ENCODE results near the gene HBB. TPM values are rescaled to one million over a fixed set of nuclear protein-coding genes. Genes with fewer than 3 reads are reported as not detected.

HBB gene
- 10 to 100 TPM in 2 of 4 donors, 1 to 10 TPM in 2; 3.7 to 45.8 (median 15.2) TPM for total RNA-seq

DNA sequence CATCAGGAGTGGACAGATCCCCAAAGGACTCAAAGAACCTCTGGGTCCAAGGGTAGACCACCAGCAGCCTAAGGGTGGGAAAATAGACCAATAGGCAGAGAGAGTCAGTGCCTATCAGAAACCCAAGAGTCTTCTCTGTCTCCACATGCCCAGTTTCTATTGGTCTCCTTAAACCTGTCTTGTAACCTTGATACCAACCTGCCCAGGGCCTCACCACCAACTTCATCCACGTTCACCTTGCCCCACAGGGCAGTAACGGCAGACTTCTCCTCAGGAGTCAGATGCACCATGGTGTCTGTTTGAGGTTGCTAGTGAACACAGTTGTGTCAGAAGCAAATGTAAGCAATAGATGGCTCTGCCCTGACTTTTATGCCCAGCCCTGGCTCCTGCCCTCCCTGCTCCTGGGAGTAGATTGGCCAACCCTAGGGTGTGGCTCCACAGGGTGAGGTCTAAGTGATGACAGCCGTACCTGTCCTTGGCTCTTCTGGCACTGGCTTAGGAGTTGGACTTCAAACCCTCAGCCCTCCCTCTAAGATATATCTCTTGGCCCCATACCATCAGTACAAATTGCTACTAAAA, at the start of gene HBB:
HBB (minus strand) TSS at position 340 of the 579 bp plus-strand sequence; CDS start at position 290, 50 bp downstream.
- Histone ChIP-seq H3K4me1 (no peaks in the 10 kb centered on the region), H3K9me3 (no peaks in the 10 kb centered on the region), H3K27ac (no peak within 1 kb of the TSS), H3K27me3 (no peaks in the 10 kb centered on the region), H3K36me3 (no peaks in the 10 kb centered on the region), H3K4me3 (no peak within 1 kb of the TSS)
- TF ChIP-seq POLR2AphosphoS5 (IDR thresholded peaks at IDR 0.05) (no peak), POLR2A (IDR thresholded peaks at IDR 0.05) (no peak), EP300 (IDR thresholded peaks at IDR 0.05) (no peak)
- TF ChIP-seq, protein P1, sequence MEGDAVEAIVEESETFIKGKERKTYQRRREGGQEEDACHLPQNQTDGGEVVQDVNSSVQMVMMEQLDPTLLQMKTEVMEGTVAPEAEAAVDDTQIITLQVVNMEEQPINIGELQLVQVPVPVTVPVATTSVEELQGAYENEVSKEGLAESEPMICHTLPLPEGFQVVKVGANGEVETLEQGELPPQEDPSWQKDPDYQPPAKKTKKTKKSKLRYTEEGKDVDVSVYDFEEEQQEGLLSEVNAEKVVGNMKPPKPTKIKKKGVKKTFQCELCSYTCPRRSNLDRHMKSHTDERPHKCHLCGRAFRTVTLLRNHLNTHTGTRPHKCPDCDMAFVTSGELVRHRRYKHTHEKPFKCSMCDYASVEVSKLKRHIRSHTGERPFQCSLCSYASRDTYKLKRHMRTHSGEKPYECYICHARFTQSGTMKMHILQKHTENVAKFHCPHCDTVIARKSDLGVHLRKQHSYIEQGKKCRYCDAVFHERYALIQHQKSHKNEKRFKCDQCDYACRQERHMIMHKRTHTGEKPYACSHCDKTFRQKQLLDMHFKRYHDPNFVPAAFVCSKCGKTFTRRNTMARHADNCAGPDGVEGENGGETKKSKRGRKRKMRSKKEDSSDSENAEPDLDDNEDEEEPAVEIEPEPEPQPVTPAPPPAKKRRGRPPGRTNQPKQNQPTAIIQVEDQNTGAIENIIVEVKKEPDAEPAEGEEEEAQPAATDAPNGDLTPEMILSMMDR (IDR thresholded peaks at IDR 0.05): no peak
- no peak for DNase-seq (ENCODE audit: low spot score in 2 of 2)
- WGBS: 73% methylated on average over 3 of the region's 3 CpGs

DNA sequence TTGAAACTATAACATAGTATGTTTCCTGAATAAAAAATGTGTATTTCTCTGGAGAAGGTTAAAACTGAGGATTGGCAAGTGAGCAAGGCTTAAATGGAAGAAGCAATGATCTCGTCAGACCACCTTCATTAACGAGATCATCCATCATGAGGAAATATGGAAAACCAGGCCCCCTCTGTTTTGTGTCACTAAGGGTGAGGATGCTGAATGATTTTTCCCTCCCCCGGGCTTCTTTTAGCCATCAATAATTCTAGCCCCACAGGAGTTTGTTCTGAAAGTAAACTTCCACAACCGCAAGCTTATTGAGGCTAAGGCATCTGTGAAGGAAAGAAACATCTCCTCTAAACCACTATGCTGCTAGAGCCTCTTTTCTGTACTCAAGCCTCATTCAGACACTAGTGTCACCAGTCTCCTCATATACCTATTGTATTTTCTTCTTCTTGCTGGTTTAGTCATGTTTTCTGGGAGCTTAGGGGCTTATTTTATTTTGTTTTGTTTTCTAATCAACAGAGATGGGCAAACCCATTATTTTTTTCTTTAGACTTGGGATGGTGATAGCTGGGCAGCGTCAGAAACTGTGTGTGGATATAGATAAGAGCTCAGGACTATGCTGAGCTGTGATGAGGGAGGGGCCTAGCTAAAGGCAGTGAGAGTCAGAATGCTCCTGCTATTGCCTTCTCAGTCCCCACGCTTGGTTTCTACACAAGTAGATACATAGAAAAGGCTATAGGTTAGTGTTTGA, 48.7 kb upstream of the HBB start:
- TF ChIP-seq, protein P1 (IDR thresholded peaks at IDR 0.05): no peak
- TF ChIP-seq EP300 (IDR thresholded peaks at IDR 0.05): no peak
- TF ChIP-seq POLR2AphosphoS5 (IDR thresholded peaks at IDR 0.05): no peak
- TF ChIP-seq POLR2A (IDR thresholded peaks at IDR 0.05): no peak
- 84% methylated on average over 6 of the region's 6 CpGs for WGBS
- H3K4me3 ChIP-seq: no peak overlapping the region
- H3K9me3 ChIP-seq: no peaks in the 10 kb centered on the region
- H3K27ac ChIP-seq: no peak overlapping the region
- H3K27me3 ChIP-seq: no peaks in the 10 kb centered on the region
- no peak for DNase-seq (ENCODE audit: low spot score in 2 of 2)
- H3K4me1 ChIP-seq: no peaks in the 10 kb centered on the region
- no peaks in the 10 kb centered on the region for H3K36me3 ChIP-seq

DNA sequence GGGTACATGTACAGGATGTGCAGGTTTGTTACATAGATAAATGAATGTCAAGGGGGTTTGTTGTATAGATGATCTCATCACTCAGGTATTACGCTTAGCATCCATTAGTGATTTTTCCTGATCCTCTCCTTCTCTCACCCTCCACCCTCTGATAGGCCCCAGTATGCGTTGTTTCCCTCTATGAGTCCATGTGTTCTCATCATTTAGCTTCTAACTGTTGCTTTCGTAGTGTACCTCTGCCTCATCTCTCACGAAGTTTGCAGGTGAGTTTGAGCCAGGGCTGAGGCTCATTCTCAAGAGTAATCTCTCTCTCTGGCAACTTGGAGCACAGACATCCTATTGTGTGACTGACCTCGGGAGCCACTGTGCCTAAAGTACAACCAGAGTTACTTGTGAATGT, 47.5 kb upstream of the HBB start:
- 54% methylated on average over 5 of the region's 5 CpGs for WGBS
- no peaks in the 10 kb centered on the region for H3K4me1 ChIP-seq
- no peak for DNase-seq (ENCODE audit: low spot score in 2 of 2)
- TF ChIP-seq POLR2AphosphoS5 (IDR thresholded peaks at IDR 0.05): no peak
- no peak for TF ChIP-seq POLR2A (IDR thresholded peaks at IDR 0.05)
- TF ChIP-seq, protein P1 (IDR thresholded peaks at IDR 0.05): no peak
- no peak for TF ChIP-seq EP300 (IDR thresholded peaks at IDR 0.05)
- no peaks in the 10 kb centered on the region for H3K27me3 ChIP-seq
- H3K27ac ChIP-seq: no peak overlapping the region
- no peaks in the 10 kb centered on the region for H3K9me3 ChIP-seq
- no peaks in the 10 kb centered on the region for H3K36me3 ChIP-seq
- H3K4me3 ChIP-seq: no peak overlapping the region

DNA sequence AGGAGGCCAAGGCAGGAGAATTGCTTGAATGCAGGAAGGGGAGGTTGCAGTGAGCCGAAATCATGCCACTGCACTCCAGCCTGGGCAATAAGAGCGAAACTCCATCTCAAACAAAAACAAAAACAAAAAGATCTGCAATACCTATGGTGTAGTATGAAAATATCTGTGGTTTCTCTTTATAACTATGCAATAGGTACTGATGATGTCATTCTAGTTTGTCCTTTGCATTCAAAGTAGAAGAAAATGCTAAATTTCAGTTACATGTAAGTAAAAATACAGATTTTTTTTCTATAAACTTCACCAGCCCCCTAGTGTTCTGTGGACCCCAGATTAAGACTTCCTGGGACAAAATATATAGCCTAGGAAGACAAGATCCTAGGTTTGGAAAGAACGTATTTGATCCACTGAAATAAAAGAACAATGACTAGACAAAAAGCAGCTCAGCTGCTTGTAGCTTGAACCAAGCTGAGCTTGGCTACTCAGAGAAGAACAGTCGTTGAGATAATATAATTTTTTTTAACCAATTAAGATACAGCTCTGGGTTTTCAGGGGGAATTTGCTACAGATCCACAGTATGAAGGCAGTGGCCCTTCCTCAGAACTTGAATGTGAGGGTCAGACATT, 45.6 kb upstream of the HBB start:
- 63% methylated on average over 4 of the region's 4 CpGs for WGBS
- no peaks in the 10 kb centered on the region for H3K9me3 ChIP-seq
- H3K27me3 ChIP-seq: no peaks in the 10 kb centered on the region
- no peak overlapping the region for H3K27ac ChIP-seq
- H3K4me1 ChIP-seq: no peaks in the 10 kb centered on the region
- no peaks in the 10 kb centered on the region for H3K36me3 ChIP-seq
- H3K4me3 ChIP-seq: no peak overlapping the region
- TF ChIP-seq, protein P1 (IDR thresholded peaks at IDR 0.05): no peak
- TF ChIP-seq EP300 (IDR thresholded peaks at IDR 0.05) (no peak), POLR2A (IDR thresholded peaks at IDR 0.05) (no peak), POLR2AphosphoS5 (IDR thresholded peaks at IDR 0.05) (no peak)
- no peak for DNase-seq (ENCODE audit: low spot score in 2 of 2)

DNA sequence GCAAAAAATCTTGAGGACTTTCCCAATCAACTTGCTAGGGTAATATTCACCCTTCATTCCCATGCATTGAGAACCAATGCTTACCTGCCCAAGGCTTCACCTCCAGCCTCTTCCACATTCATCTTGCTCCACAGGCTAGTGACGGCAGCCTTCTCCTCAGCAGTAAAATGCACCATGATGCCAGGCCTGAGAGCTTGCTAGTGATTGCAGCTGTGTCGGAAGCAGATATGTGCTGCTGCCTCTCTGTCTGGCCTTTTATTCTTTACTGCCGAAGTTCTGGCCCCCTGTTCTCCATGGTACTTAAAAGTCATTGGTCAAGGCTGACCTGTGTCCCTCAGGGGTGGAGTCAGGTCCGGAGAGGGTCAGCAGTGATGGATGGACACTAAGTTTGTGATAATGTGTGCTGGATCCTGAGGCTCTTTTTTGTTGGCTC, 42.9 kb upstream of the HBB start, which contains the start of gene HBE1:
HBE1 (minus strand) TSS at position 231 of the 433 bp plus-strand sequence; CDS start at position 176, 55 bp downstream.
- Histone ChIP-seq H3K27me3 (no peaks in the 10 kb centered on the region), H3K9me3 (no peaks in the 10 kb centered on the region), H3K4me3 (no peak within 1 kb of the TSS), H3K36me3 (no peaks in the 10 kb centered on the region), H3K4me1 (no peaks in the 10 kb centered on the region), H3K27ac (no peak within 1 kb of the TSS)
- DNase-seq (ENCODE audit: low spot score in 2 of 2): no peak
- 72% methylated on average over 4 of the region's 4 CpGs for WGBS
- TF ChIP-seq, protein P1 (IDR thresholded peaks at IDR 0.05): no peak
- TF ChIP-seq POLR2AphosphoS5 (IDR thresholded peaks at IDR 0.05): no peak
- no peak for TF ChIP-seq POLR2A (IDR thresholded peaks at IDR 0.05)
- TF ChIP-seq EP300 (IDR thresholded peaks at IDR 0.05): no peak

Data from suprapubic skin (tissue), 4 donors.